A673 (cell line): ENCODE results near the gene PPP1R11.

Experiments
- EZH2 ChIP-seq: fragments of 200-600 bp; sonication (generic); IDR thresholded peaks from 2 replicates; pipeline ENCODE4 v1.6.1; 2017; ENCODE audit warnings: borderline replicate concordance, low read depth, mild to moderate bottlenecking, mixed read lengths, antibody characterized with exemption, low read length; ENCODE audit not compliant: poor library complexity, severe bottlenecking
- TF ChIP-seq, protein P1 (sequence below): fragments of 300-800, 200-600 bp; sonication (generic); conservative IDR thresholded peaks from 2 replicates; pipeline ENCODE4 v1.5.1; 2017; ENCODE audit warnings: low read depth, mild to moderate bottlenecking, antibody characterized with exemption, low read length, moderate library complexity, mixed read lengths

DNA sequence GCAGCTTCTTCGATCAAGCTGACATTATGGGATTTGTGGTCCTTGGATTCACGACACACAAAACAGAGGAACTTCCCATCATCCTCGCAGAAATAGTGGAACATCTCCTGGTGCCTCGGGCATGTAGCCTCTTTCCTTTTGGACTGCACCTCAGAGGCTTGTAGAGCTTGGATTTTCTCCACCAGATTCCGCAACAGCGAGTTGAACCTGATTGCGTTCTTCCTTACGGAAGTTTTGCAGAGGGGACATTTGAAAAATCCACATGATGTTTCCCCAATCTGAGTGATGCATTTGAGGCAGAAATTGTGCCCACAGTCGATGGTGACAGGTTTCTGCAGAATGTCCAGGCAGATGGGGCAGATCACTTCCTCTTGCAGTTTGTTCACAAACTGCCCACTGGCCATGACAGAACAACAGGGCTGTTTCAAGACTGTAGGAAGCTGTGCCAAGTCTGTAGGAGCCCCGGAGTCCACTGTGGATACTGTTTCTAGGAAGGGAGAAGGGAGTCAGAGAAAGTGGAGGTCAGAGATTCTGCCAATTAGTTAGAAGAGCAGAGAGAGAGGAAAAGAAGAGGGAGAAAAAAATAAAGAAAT, 45.5 kb downstream of the PPP1R11 start:
- TF ChIP-seq, protein P1, sequence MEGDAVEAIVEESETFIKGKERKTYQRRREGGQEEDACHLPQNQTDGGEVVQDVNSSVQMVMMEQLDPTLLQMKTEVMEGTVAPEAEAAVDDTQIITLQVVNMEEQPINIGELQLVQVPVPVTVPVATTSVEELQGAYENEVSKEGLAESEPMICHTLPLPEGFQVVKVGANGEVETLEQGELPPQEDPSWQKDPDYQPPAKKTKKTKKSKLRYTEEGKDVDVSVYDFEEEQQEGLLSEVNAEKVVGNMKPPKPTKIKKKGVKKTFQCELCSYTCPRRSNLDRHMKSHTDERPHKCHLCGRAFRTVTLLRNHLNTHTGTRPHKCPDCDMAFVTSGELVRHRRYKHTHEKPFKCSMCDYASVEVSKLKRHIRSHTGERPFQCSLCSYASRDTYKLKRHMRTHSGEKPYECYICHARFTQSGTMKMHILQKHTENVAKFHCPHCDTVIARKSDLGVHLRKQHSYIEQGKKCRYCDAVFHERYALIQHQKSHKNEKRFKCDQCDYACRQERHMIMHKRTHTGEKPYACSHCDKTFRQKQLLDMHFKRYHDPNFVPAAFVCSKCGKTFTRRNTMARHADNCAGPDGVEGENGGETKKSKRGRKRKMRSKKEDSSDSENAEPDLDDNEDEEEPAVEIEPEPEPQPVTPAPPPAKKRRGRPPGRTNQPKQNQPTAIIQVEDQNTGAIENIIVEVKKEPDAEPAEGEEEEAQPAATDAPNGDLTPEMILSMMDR, result no peak
- TF ChIP-seq EZH2, result no peak
